GM12891 (cell line): ENCODE data around the gene LAMA5.

Experiments used
- POLR2AphosphoS5 ChIP-seq: IDR thresholded peaks from 2 replicates; pipeline ENCODE4 v1.6.1; 2011; ENCODE audit warnings: low read depth, low read length, control low read depth
- TAF1 ChIP-seq: IDR thresholded peaks from 2 replicates; pipeline ENCODE4 v1.6.1; 2011; ENCODE audit warnings: low read depth, low read length, control low read depth

- TF ChIP-seq POLR2AphosphoS5 (no peak), TAF1 (no peak)
Observed at GRCh38 chr20:62347151-62347404, 20.0 kb downstream of the LAMA5 start.
